GM18861 (cell line): ENCODE data around the gene HSPE1.

Source experiments
- ATAC-seq: cut with Tn5 transposase; IDR thresholded peaks from one replicate; pipeline ENCODE4 v1.9.1; 2021; ENCODE audit not compliant: unreplicated experiment

The HSPE1 gene

DNA sequence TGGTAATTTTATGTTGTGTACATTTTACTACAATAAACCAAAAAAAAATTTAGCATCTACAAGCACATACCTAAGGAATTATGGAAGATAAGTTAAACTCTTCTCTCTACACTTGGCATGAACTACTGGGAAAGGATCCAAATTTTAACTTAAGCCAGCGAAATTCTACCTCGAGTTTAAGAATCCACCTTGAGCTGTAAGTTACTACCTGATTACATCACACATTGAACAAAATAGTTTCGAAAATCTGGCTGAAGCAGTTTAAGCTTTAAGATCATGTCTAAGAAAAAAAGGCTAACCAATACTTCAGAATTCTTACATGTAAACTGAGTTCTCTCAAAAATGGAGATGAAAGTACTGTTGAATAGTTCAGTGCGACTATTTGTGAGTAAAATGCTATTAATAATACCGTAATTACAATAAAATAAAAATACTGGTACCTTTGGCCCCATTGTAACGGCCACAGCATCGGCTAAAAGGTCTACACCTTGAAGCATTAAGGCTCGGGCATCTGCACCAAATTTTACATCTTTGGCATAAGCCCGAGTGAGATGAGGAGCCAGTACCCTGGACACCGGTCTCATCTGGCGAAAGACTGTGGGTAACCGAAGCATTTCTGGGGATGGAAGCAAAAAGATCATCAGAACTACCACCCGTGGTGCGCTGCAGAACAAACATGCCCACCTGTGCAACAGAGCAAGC lies 1.8 kb upstream of the HSPE1 start:
- ATAC-seq = no peak

DNA sequence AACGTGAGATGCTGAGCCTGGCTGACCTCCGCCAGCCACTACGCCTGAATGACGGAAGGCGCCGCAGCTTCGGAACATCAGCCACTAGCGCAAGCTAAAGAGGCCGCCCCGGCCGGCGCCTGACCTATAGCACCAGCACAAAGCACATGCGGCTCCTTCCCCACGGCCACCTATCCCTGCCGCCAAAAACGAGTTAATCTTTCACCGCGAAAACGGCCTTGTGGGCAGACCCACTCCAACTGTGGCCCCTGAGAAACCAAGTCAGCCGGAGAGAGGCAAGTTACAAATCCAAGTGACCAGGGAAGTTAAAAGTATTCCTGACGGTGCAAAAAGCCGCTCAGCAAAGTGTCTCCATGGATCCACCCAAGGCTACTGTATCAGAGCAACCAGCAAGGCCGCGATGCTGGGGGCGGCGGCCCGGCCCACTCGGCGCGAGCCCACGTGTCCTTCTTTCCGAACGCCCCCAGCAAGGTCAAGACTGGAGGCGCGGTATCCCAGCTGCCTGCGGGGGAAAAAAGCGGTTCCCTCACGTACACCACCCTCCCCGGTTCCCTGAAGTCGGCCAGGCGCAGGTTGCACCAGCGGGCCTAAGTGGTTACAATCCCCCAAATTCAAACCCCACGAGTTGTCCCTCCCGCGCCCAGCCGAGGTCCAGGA lies 1.1 kb upstream of the HSPE1 start:
- peak; percentile 19 for ATAC-seq

DNA sequence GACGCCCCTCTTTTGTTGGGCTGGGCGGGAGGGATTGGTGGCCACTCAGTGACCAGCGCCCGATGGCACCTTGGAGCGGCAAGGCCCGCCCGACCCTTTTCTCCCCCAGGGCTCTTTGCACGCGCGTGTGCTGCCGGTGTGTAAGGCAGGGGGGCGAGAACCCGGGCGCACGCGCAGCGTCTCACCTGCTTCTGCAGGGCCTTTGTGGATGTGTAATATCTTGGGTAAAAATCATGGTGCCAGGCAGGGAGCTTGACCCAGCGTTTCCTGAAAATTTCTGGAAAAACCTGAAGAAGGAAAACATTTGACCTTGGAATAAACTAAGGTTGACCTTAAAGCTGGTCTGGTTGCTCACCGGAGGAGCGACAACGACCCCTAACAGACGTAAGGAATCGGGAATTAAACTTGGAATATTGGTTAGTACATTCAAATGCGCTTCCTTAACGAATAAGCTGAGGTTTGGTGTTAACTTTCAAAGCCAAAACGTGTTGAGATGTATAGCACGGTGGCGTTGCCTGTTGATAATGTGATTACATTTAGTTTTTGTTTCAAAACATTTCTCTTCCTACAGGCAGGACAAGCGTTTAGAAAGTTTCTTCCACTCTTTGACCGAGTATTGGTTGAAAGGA lies 438 bp downstream of the HSPE1 start:
- ATAC-seq = no peak

DNA sequence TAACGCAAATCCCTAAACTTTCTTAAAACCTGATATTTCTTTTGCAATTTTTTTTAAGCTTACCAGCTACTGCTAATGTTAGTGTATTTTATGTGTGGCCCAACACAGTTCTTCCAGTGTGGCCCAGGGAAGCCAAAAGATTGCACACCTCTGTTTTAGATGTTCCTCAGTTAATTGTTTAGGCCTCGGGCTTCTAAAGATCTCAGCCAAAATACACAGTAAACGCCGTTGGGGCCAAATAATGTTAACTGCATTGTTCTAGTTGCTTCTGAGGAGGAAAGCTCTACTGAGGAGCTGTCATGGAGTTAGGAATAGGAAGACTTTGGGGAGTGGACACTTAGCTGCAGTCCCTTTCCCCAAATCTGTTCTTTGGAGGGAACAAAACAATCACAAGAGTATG lies 2.0 kb downstream of the HSPE1 start:
- ATAC-seq = no peak

DNA sequence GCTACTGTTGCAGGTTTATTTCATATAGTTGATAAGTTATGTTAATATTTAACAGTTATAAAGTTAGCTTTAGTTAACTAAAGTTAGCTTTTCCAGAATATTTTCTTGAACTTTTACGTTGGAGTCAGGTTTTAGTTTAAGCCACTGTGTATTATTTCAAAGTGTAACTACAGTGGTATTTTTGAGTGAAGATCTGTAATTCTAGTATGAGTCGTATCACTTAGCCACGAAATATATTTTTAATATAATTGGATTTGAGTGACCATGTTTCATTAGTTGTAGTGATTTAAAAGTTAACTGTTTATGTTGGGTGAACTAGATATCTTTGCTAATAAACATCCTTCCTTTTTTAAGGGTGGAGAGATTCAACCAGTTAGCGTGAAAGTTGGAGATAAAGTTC lies 2.5 kb downstream of the HSPE1 start:
- ATAC-seq = no peak

DNA sequence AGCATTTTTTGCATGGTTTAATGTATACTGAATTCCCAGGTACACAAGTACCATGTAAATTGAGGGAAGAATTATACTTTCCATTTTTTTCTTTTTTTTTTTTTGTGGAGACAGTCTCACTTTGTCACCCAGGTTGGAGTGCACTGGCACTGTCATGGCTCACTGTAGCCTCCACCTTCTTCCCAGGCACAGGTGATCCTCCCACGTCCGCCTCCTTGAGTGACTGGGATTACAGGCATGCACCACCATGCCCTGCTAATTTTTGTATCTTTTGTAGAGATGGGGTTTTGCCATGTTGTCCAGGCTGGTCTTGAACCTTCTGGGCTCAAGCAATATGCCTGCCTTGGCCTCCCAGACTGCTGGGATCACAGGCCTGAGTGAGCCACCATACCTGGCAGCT lies 3.8 kb downstream of the HSPE1 start:
- no peak for ATAC-seq

DNA sequence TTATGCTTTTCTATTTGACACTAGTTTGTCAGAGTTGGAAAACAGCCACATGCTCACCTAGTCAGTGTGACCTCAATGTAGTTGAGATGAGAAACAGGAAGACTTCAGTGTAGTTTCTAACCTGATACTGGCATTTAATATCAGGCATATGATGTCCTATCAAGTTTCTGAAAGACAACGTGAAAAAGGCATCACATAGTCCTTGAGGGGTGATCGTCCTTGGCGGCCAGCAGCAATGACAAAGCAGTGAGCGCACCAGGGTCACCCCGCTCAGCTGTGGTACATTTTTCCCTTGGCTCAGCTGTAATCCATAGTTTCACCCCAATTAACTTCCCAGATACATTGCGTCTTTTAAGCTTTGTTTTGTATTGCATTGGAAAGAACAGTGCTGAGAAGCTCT lies 4.3 kb downstream of the HSPE1 start:
- ATAC-seq = no peak

DNA sequence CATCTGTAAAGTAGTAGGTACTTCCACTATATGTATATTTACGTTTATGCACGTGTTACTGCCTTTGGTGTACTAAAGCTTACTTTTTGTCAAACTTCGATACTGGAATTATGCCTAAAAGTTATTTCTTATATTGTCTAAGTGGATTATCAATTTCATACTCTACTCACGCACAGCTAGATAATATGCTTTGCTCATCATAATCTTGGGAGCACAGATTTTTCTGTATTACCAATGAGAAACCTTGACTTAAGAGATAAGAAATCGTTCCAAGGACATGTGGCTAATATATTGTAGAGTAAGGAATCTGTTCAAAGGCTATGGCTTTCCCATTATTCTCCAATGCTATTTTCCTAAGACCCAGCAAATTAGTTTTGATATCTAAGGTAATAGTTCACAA lies 6.5 kb downstream of the HSPE1 start:
- no peak for ATAC-seq

DNA sequence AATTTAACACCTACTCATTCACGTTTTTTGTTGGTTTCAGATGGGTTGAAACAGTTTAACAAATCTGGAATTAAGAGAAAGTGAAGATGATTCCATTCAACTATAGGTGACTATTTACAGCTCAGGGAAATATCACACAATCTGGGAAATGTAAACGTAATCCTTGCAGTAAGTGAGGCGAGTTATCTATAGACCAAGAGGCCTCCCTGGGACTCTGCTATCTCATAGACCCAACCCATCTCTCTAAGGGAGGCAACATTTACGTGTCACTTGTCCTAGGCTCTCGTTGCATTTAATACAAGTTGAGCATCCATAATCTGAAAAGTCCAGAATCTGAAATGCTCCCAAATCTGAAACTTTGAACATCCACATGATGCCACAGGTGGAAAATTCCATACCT lies 13.7 kb downstream of the HSPE1 start:
- ATAC-seq = no peak

DNA sequence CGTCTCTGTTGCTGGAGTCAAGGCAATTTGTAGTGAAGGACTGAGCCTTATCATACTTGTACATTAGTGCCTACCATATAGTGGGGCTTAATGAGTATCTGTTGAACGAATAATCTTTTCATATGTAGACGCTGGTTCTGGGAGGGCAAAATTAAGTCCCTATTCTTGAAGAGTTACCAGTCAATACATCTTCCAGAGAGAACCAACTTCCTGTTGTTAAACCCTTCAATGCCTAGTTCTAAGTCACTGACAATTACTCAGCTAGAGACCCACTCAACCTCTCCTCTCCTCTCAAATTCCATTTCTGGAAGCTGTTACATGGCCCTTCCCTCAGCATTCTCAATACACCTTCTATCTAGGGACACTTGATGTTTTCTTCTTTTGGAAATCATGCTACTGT lies 14.6 kb downstream of the HSPE1 start:
- no peak for ATAC-seq

DNA sequence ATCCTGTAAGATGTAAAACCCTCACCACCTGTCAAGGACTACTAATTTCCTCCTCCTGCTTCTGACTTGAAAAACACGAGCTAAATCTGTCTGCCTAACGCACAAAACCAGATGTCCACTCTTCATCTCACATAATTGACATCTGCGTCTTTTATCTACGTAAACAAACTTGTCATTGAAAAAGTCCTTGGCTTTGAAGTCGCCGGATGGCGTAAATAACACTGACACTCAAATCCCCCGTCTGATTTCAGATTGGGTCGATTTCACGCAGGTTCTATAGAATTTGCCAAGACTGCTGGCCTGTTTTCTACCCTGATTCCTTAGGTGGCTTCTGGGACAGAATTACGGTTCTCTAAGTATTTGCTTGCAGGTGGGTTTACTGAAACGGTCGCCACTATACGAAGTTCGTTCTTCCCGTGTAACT lies 15.1 kb downstream of the HSPE1 start:
- ATAC-seq = peak; percentile 13

DNA sequence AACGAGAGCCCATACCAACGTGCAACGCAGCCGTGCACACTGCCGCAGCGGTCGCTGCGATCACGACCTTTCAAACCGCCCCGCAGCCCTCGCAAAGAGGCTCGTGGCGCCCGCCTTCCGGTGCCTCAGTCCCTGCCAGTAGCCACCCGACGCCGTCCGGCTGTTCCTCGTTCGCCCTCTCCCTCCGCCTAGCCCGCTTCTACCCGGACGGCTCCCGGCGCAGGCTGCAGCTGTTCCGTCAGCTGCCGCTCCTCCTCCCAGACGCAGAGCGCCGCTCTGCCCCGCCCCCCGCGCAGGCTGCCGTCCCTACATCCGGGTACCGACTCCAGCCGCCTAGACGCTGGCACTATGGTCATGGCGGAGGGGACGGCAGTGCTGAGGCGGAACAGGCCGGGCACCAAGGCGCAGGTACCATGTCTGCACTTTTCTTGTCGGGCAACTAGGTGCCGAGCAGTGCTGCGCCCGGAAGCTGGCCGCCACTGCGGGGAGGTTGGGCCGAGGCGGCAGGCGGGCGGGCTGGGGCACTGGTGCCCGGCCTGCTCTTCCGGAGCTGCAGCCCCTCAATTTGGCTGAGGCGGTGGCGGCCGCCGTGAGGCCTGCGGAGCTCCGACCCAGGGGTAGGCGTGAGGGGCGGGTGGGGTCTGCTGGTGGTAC lies 15.7 kb downstream of the HSPE1 start, which contains the start of gene MOB4:
Gene MOB4, plus strand, starts transcription at position 328 of the 654 bp plus-strand sequence. Its CDS starts 21 bp downstream, at position 349.
- peak; percentile 88 for ATAC-seq

DNA sequence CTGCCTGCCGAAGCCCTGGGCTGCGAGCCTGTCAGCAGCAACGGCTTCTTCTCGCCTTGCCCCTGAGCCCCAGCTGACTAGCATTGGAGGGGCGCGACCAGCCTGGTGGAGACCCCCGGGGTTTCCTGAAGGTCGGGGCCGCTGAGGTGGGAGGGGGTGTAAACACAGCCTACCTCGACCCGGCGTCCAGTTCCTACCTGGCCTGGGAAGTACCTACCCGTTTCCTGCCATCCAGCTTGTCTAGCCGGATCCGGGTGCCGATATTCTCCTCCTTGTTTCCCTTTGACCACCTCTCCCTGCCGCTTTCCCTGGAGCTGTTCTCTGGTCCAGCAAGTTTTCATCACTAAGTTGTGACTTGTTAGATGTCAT lies 16.2 kb downstream of the HSPE1 start:
- no peak for ATAC-seq

DNA sequence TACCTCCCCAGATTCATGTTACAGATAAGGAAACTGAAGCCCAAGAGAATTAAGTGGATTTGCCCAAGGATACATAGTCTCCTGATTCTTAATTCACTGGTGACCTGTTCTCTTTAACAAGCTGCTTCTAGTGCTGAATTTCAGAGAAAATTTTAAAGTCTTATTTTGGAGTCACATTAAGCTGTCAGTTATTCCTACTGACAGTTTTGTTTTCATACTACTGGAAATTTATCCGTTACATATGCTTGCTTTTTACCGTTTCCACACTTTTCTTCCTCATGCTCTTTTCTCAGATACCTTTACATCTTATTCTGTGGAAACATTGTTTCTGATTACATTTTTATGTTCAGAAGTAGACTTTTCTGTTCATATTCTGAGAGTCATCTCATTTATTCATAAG lies 17.0 kb downstream of the HSPE1 start:
- no peak for ATAC-seq

DNA sequence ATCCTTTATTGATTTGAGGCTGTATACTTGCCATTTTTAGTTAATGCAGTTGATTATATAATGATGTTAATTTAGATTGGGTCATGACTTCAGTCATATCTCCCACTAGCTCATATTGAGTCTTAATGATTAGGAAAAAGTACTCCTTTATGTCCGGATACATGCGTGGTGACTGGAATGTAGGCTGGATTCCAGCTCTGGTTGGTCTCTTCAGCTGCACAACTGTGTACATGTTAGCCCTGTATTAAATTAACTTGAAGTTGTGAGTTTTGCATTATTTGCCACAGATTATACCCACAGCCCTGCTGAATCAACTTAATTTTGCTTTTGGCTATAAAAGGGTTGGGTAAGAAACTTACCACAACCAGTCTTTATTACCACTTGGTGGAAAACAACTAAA lies 38.2 kb downstream of the HSPE1 start:
- no peak for ATAC-seq

DNA sequence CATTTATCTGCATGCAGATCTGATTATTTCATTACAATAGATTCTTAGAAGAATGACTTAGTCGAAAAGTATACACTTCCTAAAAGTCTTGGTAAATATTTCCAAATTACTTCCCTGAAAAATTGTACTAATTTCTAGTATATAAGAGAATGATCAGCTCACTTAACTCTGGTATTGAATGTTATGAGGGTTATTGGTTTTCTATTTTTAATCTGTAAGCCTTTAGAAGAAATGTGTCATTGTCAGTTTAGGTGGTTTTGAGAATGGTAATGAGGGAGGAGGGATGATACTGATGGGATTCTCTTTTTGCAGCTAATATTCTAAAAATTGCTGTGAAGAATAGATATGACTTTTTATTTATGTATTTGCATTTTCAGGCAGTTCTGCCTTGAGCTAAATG lies 39.6 kb downstream of the HSPE1 start:
- no peak for ATAC-seq

DNA sequence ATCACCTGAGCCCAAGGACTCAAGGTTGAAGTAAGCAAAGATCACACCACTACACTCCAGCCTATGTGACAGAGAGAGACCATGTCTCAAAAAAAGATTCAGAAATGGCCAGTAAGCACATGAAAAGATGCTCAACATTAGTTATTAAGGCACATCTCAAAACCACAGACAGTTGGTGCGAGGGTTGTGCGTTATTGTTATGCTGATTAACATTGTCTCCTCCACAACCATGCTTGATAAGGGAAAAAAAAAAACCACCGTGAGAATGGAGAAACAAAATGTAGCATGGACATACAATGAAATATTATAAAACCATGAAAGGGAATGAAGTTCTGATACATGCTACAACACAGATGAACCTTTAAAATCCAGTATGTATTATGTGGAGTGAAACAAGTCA lies 43.0 kb downstream of the HSPE1 start:
- no peak for ATAC-seq

DNA sequence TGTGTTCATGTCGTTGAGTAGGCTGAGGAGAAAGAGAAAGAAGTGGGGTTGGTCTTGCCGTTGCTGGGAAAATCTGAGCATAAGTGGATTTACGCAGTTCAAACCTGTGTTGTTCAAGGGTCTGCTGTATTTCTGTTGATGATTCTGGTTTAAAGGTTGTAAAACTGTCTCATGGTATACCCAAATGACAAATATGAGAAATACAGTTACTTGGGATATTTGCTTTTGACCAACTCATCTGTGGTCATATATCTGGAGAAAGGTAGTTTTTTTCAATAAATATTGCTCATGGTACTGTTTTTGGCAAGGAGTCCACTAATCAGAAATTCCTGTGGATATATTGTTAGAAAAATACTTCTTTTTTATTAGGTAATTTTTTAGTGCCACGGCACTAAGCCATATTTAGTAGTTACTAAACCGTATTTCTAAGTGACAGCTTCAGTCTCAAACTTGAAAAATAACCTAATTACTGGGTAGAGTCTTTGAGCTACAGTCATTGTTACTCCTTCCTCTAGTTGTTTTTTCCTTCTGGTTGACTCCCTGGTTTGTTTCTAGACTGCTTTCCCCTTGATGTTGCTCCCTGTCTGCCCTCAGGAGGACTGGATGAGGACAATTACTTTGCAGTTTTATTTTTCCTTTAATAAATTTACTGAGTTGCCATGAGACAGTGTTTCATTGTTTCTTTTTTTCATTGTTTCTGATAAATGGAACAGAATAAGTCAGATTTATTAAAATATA lies 47.2 kb downstream of the HSPE1 start:
- ATAC-seq = no peak

DNA sequence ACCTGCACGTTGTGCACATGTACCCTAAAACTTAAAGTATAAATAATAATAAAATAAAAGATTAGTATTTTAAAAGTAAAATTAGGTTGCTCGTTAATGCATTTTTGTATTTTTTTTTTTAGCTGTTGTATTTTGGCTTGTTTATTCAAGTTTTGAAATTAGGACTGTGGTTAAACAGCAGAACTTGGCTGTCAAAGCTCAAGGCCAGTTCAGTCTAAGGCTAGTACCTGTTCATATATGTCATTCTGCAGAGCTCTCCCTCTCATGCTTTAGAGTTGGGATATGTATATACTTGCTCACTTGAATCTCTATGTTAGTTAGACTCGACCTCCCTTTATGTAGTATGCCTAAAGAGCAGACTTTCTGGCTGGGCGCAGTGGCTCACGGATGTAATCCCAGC lies 48.4 kb downstream of the HSPE1 start:
- no peak for ATAC-seq

DNA sequence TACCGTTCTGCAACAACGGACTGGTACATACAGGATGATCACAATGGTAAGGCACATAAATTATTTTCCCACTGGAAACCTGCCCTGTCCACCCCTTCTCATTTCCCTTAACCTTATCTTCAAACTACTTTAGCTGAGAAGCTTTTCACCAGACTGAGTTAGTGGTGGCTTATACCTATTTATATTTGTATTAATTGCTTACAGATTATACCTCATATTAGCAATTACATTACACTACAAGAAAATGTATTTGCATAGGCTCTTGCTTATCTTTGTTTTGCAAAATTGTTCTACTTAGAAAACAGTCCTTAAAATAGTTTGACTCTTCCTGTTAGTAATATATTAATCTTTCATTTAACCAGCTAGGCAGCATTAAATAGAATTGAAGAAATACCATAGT lies 51.1 kb downstream of the HSPE1 start:
- ATAC-seq = peak; percentile 77
